HTR-8/SVneo (cell line): ENCODE results near the gene PSMG1.

Source experiments
- DNase-seq: peaks from one replicate; pipeline ENCODE4 v3.0.0; 2011; ENCODE audit warnings: low spot score, mixed read lengths; ENCODE audit not compliant: insufficient read length
- FAIRE-seq: peaks from 2 replicates; lab custom pipeline; 2011; peaks lifted over from hg19 to GRCh38; lab: Jason Lieb, UNC

The PSMG1 gene

DNA sequence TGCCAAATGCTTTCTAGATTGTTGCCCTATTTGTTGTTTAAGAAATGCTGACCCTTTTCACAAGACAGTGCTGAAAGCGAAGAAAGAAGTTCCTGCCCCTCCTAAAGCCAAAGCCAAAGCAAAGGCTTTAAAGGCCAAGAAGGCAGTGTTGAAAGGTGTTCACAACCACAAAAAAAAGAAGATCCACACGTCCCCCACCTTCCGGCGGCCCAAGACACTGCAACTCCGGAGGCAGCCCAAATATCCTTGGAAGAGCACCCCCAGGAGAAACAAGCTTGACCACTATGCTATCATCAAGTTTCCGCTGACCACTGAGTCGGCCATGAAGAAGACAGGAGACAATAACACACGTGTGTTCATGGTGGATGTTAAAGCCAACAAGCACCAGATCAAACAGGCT lies 55.7 kb downstream of the PSMG1 start:
- FAIRE-seq, result no peak

DNA sequence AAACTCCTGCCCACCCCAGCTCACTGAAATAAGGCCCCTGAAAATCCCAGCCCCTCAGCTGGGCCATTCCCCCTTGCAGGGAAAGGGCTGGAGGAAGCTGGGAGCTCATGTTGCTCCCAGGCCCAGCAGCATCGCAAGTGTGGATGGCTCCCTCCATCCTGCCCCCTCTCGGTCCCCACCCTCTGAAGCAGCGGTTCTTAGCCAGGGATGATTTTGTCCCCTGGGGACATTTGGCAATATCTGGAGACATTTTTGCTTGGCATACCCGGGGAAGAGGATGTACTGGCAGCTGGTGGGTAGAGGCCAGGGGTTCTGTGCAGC lies 56.8 kb downstream of the PSMG1 start:
- FAIRE-seq, result no peak

More for the DNA sequence above, 55.7 kb downstream of the PSMG1 start:
- DNase-seq, result no peak

DNA sequence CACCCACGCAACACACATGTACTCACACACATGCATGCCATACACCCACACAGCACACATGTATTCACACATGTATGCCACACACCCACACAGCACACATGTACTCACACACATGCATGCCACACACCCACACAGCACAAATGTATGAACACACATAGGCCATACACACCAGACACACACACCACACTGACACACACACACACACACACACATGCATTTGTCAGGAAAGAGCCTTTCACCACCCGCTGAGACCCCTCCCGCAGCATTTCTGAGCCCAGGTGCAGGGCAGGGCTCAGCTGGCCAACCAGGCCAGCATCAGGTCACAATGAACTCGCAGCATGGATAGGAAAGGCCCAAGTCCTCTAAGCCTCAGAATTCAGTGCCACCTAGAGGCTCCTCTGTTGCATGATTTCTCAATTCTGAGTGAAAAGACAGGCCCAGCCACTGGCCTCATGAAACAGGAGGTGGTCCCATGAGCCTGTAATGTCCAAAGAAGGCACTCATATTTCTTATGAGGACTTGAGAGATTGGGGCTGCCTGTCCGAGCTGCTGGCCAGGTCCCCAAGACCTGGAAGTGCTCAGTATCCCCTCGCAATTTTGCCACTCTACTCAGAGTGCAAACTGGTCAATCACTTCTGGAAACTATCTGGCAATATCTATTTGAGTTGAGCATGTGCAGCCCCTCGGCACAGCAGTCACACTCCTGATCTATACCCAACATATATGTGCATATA lies 57.3 kb downstream of the PSMG1 start:
- FAIRE-seq (peak; percentile 97), DNase-seq (peak; percentile 65)

More for the DNA sequence above, 56.8 kb downstream of the PSMG1 start:
- no peak for DNase-seq
